IPS-18c (cell line): ENCODE measurements around the gene RFFL.

Experiments used
- H3K4me3 ChIP-seq: 2 replicates; pipeline ENCODE4 v1.7.0; 2013; ENCODE audit warnings: low read depth, mild to moderate bottlenecking, low read length, moderate library complexity; ENCODE audit not compliant: insufficient read depth
- H3K9me3 ChIP-seq: one replicate; pipeline ENCODE4 v1.6.1; 2013; ENCODE audit warnings: mild to moderate bottlenecking, low read length, moderate library complexity; ENCODE audit not compliant: control insufficient read depth, insufficient read depth

RFFL gene

GRCh38 chr17:34999456-34999855, 64.1 kb downstream of the RFFL start:
- H3K4me3 ChIP-seq, result no peak overlapping the region

GRCh38 chr17:34998205-34998604, 65.3 kb downstream of the RFFL start:
- H3K9me3 ChIP-seq, result no peaks in the 10 kb centered on the region

More at GRCh38 chr17:34999456-34999855, 64.1 kb downstream of the RFFL start:
- no peaks in the 10 kb centered on the region for H3K9me3 ChIP-seq

GRCh38 chr17:34997355-34997862, 66.1 kb downstream of the RFFL start:
- Histone ChIP-seq H3K4me3 (no peak overlapping the region), H3K9me3 (no peaks in the 10 kb centered on the region)

More at GRCh38 chr17:34998205-34998604, 65.3 kb downstream of the RFFL start:
- no peak overlapping the region for H3K4me3 ChIP-seq

GRCh38 chr17:34996422-34997285, 66.9 kb downstream of the RFFL start:
- no peak overlapping the region for H3K4me3 ChIP-seq
- H3K9me3 ChIP-seq, result no peaks in the 10 kb centered on the region

GRCh38 chr17:34993031-34993430, 70.5 kb downstream of the RFFL start:
- no peaks in the 10 kb centered on the region for H3K9me3 ChIP-seq
- no peak overlapping the region for H3K4me3 ChIP-seq

- Histone ChIP-seq H3K9me3 (no peaks in the 10 kb centered on the region), H3K4me3 (no peak overlapping the region)
Observed at GRCh38 chr17:34991606-34992005, 71.9 kb downstream of the RFFL start.

- Histone ChIP-seq H3K9me3 (no peaks in the 10 kb centered on the region), H3K4me3 (no peak overlapping the region)
Observed at GRCh38 chr17:34990921-34991365, 72.6 kb downstream of the RFFL start.

GRCh38 chr17:34989473-34989872, 74.0 kb downstream of the RFFL start:
- no peak overlapping the region for H3K4me3 ChIP-seq
- no peaks in the 10 kb centered on the region for H3K9me3 ChIP-seq

- Histone ChIP-seq H3K9me3 (no peaks in the 10 kb centered on the region), H3K4me3 (no peak overlapping the region)
Observed at GRCh38 chr17:34988644-34989043, 74.9 kb downstream of the RFFL start.

GRCh38 chr17:34987232-34987631, 76.3 kb downstream of the RFFL start:
- H3K9me3 ChIP-seq, result no peaks in the 10 kb centered on the region
- no peak overlapping the region for H3K4me3 ChIP-seq

- Histone ChIP-seq H3K9me3 (no peaks in the 10 kb centered on the region), H3K4me3 (peak overlapping the region; percentile 88)
Observed at GRCh38 chr17:34981538-34982241, 81.8 kb downstream of the RFFL start.

GRCh38 chr17:34980681-34981537, 82.6 kb downstream of the RFFL start:
- Histone ChIP-seq H3K9me3 (no peaks in the 10 kb centered on the region), H3K4me3 (peak overlapping the region; percentile 88)

GRCh38 chr17:34980353-34980680, 83.2 kb downstream of the RFFL start, which contains the start of gene LIG3:
TSS of gene LIG3 (plus strand) at chr17:34980512. CDS start at chr17:34983006, 2,494 bp downstream.
- Histone ChIP-seq H3K4me3 (peak within 1 kb of the TSS; percentile 88), H3K9me3 (no peaks in the 10 kb centered on the region)

GRCh38 chr17:34979650-34980352, 83.7 kb downstream of the RFFL start:
- Histone ChIP-seq H3K4me3 (peak overlapping the region; percentile 88), H3K9me3 (no peaks in the 10 kb centered on the region)

GRCh38 chr17:34979153-34979552, 84.4 kb downstream of the RFFL start:
- Histone ChIP-seq H3K4me3 (no peak overlapping the region), H3K9me3 (no peaks in the 10 kb centered on the region)
